BE2C (cell line): Measurements from ENCODE around the gene SIRPA.

Source experiments
- DNase-seq: peaks from one replicate; pipeline ENCODE4 v3.0.0-alpha.2; 2020
- H3K27me3 ChIP-seq: fragments of 250-450 bp; sonication (Bioruptor Pico); 2 replicates; pipeline ENCODE4 v1.5.1; 2020; ENCODE audit warnings: mild to moderate bottlenecking
- H3K36me3 ChIP-seq: fragments of 250-450 bp; sonication (Bioruptor Pico); 2 replicates; pipeline ENCODE4 v1.5.1; 2020; ENCODE audit warnings: mild to moderate bottlenecking
- H3K4me1 ChIP-seq: fragments of 250-450 bp; sonication (Bioruptor Pico); 2 replicates; pipeline ENCODE4 v1.5.1; 2020
- H3K4me3 ChIP-seq: 2 replicates; pipeline ENCODE4 v1.5.1; 2011; ENCODE audit warnings: low read depth, low read length
- H3K9me3 ChIP-seq: fragments of 250-450 bp; sonication (Bioruptor Pico); 2 replicates; pipeline ENCODE4 v1.5.1; 2020
- TF ChIP-seq, protein P1 (sequence below): IDR thresholded peaks from 2 replicates; pipeline ENCODE4 v1.5.1; 2012; ENCODE audit warnings: mild to moderate bottlenecking, low read depth, low read length

The SIRPA gene

DNA sequence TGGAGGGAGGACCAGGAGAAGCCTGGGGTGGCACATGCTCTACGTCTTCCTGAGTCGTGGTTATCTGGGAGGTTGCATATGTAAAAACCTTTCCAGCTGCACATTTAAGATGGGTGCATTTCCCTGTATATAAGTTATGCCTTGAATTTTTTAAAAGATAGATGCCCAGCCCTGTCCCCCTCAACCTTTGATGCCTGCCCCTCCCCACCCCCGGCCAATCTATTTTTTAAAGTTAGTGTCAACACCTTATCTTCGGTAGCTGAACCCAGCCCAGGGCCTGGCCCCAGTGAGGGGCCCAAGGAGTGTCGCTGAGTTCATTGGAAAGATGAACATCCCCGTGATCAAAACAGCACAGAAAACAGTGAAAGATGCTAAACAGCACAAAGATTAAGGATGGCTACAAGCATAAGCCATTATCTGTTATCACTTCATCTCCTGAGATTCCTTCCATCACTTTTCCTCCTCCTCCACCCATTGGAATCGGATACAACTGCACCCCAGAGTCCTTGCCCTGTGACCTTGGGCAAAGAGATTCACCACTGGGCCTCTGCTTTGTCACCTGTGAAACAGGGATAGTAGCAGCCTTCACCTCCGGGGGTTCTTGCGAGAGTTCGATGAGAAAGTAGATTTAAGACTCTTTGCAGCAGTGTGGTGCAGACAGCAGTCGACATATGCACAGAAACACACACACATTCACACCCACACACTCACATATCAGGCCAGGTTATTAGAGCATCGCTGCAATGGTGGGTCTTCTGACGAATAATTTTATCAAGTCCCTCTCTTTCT lies 47.5 kb downstream of the SIRPA start:
- Histone ChIP-seq H3K27me3 (no peaks in the 10 kb centered on the region), H3K4me1 (no peaks in the 10 kb centered on the region), H3K9me3 (no peaks in the 10 kb centered on the region), H3K36me3 (no peaks in the 10 kb centered on the region), H3K4me3 (no peak overlapping the region)
- no peak for DNase-seq
- TF ChIP-seq, protein P1, sequence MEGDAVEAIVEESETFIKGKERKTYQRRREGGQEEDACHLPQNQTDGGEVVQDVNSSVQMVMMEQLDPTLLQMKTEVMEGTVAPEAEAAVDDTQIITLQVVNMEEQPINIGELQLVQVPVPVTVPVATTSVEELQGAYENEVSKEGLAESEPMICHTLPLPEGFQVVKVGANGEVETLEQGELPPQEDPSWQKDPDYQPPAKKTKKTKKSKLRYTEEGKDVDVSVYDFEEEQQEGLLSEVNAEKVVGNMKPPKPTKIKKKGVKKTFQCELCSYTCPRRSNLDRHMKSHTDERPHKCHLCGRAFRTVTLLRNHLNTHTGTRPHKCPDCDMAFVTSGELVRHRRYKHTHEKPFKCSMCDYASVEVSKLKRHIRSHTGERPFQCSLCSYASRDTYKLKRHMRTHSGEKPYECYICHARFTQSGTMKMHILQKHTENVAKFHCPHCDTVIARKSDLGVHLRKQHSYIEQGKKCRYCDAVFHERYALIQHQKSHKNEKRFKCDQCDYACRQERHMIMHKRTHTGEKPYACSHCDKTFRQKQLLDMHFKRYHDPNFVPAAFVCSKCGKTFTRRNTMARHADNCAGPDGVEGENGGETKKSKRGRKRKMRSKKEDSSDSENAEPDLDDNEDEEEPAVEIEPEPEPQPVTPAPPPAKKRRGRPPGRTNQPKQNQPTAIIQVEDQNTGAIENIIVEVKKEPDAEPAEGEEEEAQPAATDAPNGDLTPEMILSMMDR, result no peak

DNA sequence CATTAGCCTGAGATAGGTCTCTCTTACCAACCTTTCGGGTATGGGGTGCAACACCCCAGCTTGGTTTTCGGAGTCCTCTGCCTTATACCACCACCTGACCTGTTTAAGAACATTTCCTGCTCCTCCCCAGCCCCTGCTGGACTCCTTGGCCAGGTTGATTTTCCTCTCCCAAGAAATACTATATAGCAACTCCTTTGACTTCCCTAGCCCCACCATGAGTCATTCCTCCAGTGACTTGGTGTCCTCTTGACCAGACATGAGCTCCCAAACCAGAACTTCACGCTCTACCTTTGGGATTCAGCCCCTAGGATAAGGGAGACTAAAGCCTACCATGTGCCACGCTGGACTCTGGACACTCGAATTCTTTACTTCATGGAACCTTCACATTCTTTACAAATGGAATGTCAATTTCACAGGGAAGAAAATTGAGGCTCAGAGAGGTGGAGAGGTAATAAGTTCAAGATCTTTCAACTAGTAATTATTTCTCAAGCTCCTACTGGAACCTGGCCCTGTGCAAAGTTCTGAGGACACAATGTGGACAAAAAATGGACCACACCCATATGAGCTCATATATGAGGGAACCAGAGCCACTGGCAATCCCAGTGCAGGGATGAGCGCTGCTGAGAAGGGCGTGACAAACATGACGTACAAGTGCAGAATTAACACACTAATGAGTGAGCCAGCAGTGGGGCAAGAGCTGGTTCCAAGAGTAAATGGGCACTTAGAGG lies 48.2 kb downstream of the SIRPA start:
- H3K27me3 ChIP-seq, result no peaks in the 10 kb centered on the region
- H3K4me1 ChIP-seq, result no peaks in the 10 kb centered on the region
- DNase-seq, result no peak
- H3K36me3 ChIP-seq, result no peaks in the 10 kb centered on the region
- TF ChIP-seq, protein P1, result no peak
- H3K9me3 ChIP-seq, result no peaks in the 10 kb centered on the region
- H3K4me3 ChIP-seq, result no peak overlapping the region

DNA sequence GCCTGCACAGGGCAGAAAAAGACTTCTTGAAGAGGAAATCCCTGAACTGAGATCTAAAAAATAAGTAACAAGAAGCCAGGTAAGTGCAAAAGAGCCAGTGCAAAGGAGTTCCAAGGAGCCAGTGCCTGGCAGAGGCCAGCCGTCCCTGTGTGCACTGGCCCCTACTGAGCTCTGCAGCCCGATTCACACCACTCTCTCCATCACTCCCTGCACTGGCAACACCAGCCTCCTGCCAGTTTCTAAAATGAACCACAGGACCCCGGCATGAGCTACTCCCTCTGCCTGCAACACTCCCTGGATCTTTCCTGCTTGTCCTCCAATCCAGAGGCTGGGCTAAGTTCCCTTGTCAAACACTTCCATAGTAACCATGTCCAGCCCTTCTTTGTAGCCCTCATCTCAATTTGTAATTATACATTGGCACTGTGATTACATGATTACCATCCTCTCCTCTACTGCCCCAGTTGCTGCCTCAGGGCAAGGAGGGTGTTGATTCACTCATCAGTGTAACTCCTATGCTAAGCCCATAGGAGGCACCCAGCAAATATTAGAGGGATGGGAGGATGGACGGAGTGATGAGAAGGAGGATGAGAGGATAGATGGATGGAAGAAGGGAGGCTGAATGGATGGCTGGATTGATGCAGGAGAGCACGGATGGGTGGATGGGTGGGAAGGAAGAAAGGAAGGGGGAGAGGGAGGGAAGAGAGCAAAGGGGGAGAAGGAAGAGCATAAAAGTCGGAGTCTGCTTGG lies 49.3 kb downstream of the SIRPA start:
- H3K9me3 ChIP-seq, result no peaks in the 10 kb centered on the region
- H3K27me3 ChIP-seq, result no peaks in the 10 kb centered on the region
- DNase-seq, result no peak
- no peaks in the 10 kb centered on the region for H3K4me1 ChIP-seq
- H3K36me3 ChIP-seq, result no peaks in the 10 kb centered on the region
- no peak overlapping the region for H3K4me3 ChIP-seq
- TF ChIP-seq, protein P1, result no peak

DNA sequence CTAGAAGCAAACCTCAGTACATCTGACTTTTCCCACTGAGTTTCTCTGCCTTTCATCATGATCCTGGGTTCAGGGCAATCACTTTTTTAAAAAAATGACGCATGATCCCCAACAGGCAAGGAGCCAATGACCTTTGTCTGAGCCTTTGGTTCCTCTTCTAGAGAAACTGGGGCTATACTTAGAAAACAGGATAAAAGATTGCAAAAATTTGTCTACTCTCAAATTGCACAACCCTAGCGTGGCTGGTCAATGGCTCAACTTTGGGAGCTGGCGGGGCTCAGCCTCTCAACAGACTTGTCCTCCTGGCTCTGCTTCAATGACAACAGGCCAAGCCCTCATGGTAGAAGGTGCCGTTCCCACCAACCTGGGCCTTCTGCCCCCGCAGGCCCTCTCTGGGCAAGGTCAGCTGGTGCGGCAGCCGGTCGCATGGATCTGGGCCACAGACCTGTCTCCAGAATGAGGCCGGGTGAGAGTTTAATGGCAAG lies 50.0 kb downstream of the SIRPA start:
- no peaks in the 10 kb centered on the region for H3K4me1 ChIP-seq
- H3K4me3 ChIP-seq, result no peak overlapping the region
- TF ChIP-seq, protein P1, result no peak
- H3K36me3 ChIP-seq, result no peaks in the 10 kb centered on the region
- no peaks in the 10 kb centered on the region for H3K9me3 ChIP-seq
- no peaks in the 10 kb centered on the region for H3K27me3 ChIP-seq
- DNase-seq, result no peak

DNA sequence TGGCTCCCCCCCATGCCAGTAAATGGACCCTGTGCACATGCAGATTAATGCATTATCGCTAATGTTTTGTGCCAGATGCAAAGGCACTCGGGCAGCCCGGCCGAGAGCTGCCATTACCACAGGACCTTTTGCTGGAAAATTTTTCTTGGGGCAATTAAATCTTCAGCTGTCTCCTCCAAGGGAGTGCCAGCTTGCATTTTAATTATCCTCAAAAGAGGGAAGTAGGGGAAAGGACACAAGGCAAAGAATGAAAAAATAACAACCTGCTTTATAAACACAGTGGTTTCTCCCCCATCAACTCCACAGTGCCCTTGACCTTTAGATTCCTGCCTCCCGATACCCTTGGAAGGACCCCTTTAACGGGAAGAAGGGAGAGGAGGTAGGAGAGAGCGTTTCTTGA lies 50.5 kb downstream of the SIRPA start:
- H3K4me3 ChIP-seq, result no peak overlapping the region
- no peaks in the 10 kb centered on the region for H3K36me3 ChIP-seq
- TF ChIP-seq, protein P1, result no peak
- no peaks in the 10 kb centered on the region for H3K9me3 ChIP-seq
- DNase-seq, result no peak
- no peaks in the 10 kb centered on the region for H3K27me3 ChIP-seq
- no peaks in the 10 kb centered on the region for H3K4me1 ChIP-seq
